ENCODE data around the gene IRF6. TPM values are rescaled to one million over a fixed set of nuclear protein-coding genes. Genes with fewer than 3 reads are reported as not detected.

The IRF6 gene
- total RNA-seq (2014; rRNA removed; shearing (Covaris generic)) = not detected in 2 replicates

DNA sequence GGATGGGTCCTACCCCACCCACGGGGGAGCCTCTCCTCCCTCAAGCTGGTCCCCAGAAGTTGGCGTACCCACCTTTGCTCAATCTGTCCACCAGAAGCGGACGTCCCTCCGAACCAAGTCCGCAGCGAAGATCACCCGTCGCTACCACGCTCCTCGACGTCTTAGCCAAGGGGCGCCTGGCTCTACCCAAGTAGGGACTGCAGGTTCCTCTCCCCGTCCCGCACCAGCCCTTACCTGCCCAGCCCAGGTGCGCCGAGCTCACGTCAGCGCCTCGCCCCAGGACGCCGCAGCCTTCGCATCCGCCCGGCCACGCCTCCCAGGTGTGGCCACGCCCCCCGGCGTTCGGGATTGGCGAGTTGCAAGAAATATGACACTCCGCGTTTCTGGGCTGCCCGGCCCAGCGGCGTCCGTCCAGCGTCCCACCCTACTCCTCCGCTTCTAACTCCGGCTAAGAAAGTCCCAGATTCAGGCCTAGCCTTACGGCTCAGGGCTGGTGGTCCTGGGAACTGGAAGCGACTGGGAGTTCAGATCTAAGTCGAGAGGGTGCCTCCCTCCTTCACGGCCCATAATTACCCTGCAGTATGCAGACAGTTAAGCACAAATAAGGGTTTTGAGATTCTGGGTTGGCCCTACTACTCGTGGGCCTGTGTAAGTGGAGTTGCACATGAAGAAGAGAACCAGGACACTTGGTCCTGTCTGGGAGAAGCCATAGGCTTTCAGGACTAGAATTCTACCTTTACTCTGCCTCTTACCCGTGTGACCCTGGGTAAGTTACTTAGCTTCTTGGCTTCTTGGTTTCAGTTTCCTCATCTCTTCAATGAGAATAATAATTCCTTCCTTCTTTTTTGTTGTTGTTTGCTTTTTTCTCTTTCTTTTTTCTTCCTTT is at the start of gene IRF6:
IRF6 (minus strand) TSS at position 268 of the 886 bp plus-strand sequence. CDS start 4,729 bp downstream, outside the sequence.
- H3K9me3 ChIP-seq (replicated peaks) = no peaks in the 10 kb centered on the region
- no peak within 1 kb of the TSS for H3K4me3 ChIP-seq
- DNase-seq = no peak
- no peaks in the 10 kb centered on the region for H3K36me3 ChIP-seq
- H3K27me3 ChIP-seq = no peaks in the 10 kb centered on the region
- peaks cover 15% of the 10 kb centered on the region for H3K4me1 ChIP-seq
- H3K27ac ChIP-seq = no peak within 1 kb of the TSS

GRCh38 chr1:209855623-209856022 is 49.7 kb upstream of the IRF6 start:
- Histone ChIP-seq H3K4me3 (no peak overlapping the region), H3K27me3 (no peaks in the 10 kb centered on the region), H3K4me1 (no peaks in the 10 kb centered on the region; the same call in 1 of the 2 replicates), H3K27ac (no peak overlapping the region), H3K9me3 (replicated peaks) (no peaks in the 10 kb centered on the region), H3K36me3 (peaks cover 31% of the 10 kb centered on the region)
- DNase-seq = no peak

DNA sequence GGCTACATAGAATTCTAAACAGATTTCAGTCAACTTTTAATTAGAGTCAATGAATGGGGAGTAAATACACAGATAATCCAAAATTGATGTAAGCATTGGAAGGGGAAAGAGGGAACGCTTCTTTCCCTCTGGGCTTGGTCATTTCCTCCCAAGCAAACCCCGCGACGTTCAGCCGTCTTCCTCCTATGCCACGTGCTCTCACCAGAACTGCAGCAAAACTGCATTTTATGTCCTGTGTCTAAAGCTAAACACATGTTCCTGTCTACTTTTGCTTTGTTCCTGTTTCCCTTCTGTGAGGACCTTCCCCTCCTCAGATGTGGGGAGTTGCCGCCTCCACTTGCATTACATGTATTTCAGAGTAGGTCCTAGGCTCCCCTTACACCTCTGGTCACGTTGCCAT is 49.1 kb upstream of the IRF6 start:
- H3K4me3 ChIP-seq = no peak overlapping the region
- H3K9me3 ChIP-seq (replicated peaks) = no peaks in the 10 kb centered on the region
- no peak for DNase-seq
- peaks cover 37% of the 10 kb centered on the region for H3K36me3 ChIP-seq
- H3K4me1 ChIP-seq = no peaks in the 10 kb centered on the region
- no peaks in the 10 kb centered on the region for H3K27me3 ChIP-seq
- H3K27ac ChIP-seq = no peak overlapping the region

GRCh38 chr1:209854196-209854595 is 48.3 kb upstream of the IRF6 start:
- Histone ChIP-seq H3K4me1 (no peaks in the 10 kb centered on the region), H3K9me3 (replicated peaks) (no peaks in the 10 kb centered on the region), H3K4me3 (no peak overlapping the region), H3K27me3 (no peaks in the 10 kb centered on the region), H3K27ac (no peak overlapping the region), H3K36me3 (peaks cover 41% of the 10 kb centered on the region)
- DNase-seq = no peak

DNA sequence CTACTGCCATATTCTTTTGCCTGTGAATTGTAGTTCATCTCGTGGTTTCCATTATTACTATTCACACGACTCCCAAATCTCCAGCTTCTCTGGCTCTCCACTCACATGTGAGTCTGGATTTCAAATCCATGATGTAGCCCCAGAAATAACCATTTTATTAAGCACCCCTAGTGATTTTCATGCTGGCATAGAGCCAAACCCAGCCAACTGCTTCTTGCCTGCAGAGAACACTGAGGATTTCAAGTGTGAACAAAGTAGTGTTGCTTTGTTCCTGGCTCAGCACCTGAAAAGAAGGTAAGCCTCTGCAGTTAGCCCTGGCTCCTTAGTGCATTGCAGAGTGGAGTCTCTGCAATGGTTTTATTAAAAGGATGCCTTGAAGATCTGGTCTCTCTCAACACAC is 47.7 kb upstream of the IRF6 start:
- H3K27ac ChIP-seq = no peak overlapping the region

DNA sequence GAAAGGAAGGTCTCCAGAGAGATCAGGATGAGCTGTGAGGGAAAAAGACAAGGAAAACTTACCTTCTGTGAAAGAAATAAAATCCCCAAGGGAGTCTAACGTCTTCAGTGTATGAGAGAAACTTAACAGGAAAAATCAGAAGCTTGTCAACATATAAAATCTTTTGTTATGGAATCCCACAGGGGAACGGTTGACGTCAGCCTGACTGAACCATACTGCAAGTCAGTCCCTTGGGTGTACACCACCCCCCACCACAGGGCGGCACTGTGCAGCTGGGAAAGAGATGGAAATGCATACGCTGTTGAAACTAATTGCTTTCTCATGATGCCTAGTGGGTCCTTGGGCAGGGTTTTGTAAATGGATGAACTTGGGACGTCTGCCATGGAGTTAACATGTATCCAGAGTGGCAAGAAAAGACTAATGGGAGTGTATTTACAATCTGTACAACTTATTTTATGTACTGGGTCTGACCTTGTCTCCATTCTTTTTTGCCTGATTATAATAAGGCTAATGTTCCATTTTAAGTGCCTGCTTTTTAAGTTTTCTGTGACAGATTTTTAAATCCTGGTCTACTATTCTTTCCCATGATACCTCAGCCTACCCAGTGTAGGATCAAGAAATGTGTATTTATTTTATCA is 44.5 kb upstream of the IRF6 start:
- H3K27me3 ChIP-seq = no peaks in the 10 kb centered on the region
- DNase-seq = peak; percentile 34 to 41
- no peaks in the 10 kb centered on the region for H3K9me3 ChIP-seq (replicated peaks)
- no peak overlapping the region for H3K27ac ChIP-seq
- H3K36me3 ChIP-seq = peaks cover 65% of the 10 kb centered on the region
- no peak overlapping the region for H3K4me3 ChIP-seq
- no peaks in the 10 kb centered on the region for H3K4me1 ChIP-seq

More for the DNA sequence above, 47.7 kb upstream of the IRF6 start:
- no peak for DNase-seq
- Histone ChIP-seq H3K9me3 (replicated peaks) (no peaks in the 10 kb centered on the region), H3K27me3 (no peaks in the 10 kb centered on the region), H3K4me1 (no peaks in the 10 kb centered on the region), H3K36me3 (peaks cover 44% of the 10 kb centered on the region), H3K4me3 (no peak overlapping the region)

DNA sequence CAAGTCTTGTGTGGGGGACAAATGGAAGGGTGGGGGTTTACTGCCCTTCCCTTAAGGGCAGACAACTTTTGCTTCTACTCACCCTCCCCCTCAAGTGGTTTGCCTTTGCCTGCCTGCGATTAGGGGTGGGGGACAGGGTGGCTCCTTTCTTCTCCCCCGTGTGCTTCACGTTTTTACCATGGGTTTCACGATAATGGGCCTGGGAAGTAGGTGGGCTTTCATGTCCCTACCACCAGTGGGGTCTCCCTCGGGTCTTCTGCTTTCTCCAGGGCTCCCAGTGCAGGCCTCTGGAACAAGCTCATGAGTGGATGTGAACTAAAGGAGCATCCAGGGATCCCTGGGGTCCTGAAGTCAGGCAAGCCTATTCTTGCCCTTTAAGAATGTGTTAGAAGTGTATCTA is 43.4 kb upstream of the IRF6 start:
- Histone ChIP-seq H3K4me1 (no peaks in the 10 kb centered on the region), H3K4me3 (no peak overlapping the region), H3K36me3 (peaks cover 65% of the 10 kb centered on the region), H3K27ac (no peak overlapping the region), H3K27me3 (no peaks in the 10 kb centered on the region), H3K9me3 (replicated peaks) (no peaks in the 10 kb centered on the region)
- DNase-seq = no peak

DNA sequence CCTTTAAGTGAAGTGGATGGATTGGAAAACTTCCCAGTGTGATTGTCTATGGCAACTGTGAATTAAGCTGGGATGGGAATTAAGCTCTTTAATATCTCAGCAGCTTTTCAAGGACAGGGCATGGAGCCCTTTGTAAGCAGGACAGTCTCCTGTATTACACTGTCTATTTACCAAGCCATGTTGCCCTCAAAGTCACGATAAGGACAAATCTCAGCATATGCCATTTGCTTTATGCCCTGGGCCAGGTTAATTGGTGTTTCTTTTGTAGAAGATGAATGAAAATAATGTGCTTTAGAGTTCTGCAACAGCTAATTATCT is 39.4 kb upstream of the IRF6 start:
- Histone ChIP-seq H3K36me3 (peaks cover 70% of the 10 kb centered on the region), H3K27me3 (no peaks in the 10 kb centered on the region), H3K4me1 (peaks cover under 1% of the 10 kb centered on the region; the same call in 1 of the 2 replicates), H3K27ac (no peak overlapping the region), H3K4me3 (no peak overlapping the region), H3K9me3 (replicated peaks) (no peaks in the 10 kb centered on the region)
- DNase-seq = no peak

- Histone ChIP-seq H3K9me3 (replicated peaks) (no peaks in the 10 kb centered on the region), H3K4me3 (no peak overlapping the region), H3K27me3 (no peaks in the 10 kb centered on the region), H3K36me3 (peaks cover 68% of the 10 kb centered on the region), H3K27ac (no peak overlapping the region), H3K4me1 (peaks cover 5% of the 10 kb centered on the region; the same call in 1 of the 2 replicates)
- DNase-seq = no peak
These were observed 38.9 kb upstream of the IRF6 start for GRCh38 chr1:209844695-209845407.

- Histone ChIP-seq H3K4me1 (peaks cover 7% of the 10 kb centered on the region; the same call in 1 of the 2 replicates), H3K9me3 (replicated peaks) (no peaks in the 10 kb centered on the region), H3K36me3 (peaks cover 81% of the 10 kb centered on the region), H3K27ac (peak overlapping the region; percentile 17; the same call in 1 of the 2 replicates), H3K4me3 (no peak overlapping the region), H3K27me3 (no peaks in the 10 kb centered on the region)
- no peak for DNase-seq
These were observed 34.7 kb upstream of the IRF6 start for GRCh38 chr1:209840611-209841010.

GRCh38 chr1:209839875-209840546 is 34.1 kb upstream of the IRF6 start:
- H3K27me3 ChIP-seq = no peaks in the 10 kb centered on the region
- DNase-seq = no peak
- no peak overlapping the region for H3K4me3 ChIP-seq
- peaks cover 87% of the 10 kb centered on the region for H3K36me3 ChIP-seq
- H3K27ac ChIP-seq = peak overlapping the region; percentile 17; the same call in 1 of the 2 replicates
- peaks cover 7% of the 10 kb centered on the region; the same call in 1 of the 2 replicates for H3K4me1 ChIP-seq
- no peaks in the 10 kb centered on the region for H3K9me3 ChIP-seq (replicated peaks)

- peaks cover 7% of the 10 kb centered on the region; the same call in 1 of the 2 replicates for H3K4me1 ChIP-seq
- no peaks in the 10 kb centered on the region for H3K9me3 ChIP-seq (replicated peaks)
- peaks cover 92% of the 10 kb centered on the region for H3K36me3 ChIP-seq
- no peak overlapping the region for H3K4me3 ChIP-seq
- no peak for DNase-seq
- H3K27me3 ChIP-seq = no peaks in the 10 kb centered on the region
- no peak overlapping the region for H3K27ac ChIP-seq
These were observed 32.6 kb upstream of the IRF6 start for GRCh38 chr1:209838537-209838936.

DNA sequence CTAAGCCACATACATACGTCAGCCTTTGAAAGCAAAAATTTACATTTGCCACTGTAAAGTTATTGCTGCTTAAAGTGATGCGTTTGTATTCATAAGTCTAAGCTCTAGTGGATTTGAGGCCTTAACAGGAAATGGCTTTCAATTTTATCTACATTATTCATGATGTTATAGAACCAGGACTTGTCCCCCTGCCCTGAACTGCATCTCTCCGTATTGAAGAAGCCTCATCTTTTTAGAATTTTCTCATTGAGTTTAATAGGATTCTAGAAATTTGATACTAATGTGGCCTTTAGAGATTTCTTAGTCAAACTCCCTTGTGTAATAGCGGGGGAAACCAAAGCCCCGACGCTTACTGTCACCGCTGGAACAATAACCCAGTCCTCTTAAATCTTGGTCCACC is 31.7 kb upstream of the IRF6 start:
- H3K4me1 ChIP-seq = peaks cover 7% of the 10 kb centered on the region; the same call in 1 of the 2 replicates
- no peaks in the 10 kb centered on the region for H3K9me3 ChIP-seq (replicated peaks)
- H3K27me3 ChIP-seq = no peaks in the 10 kb centered on the region
- no peak for DNase-seq
- no peak overlapping the region for H3K27ac ChIP-seq
- no peak overlapping the region for H3K4me3 ChIP-seq
- peaks cover 92% of the 10 kb centered on the region for H3K36me3 ChIP-seq

GRCh38 chr1:209835782-209836298 is 29.9 kb upstream of the IRF6 start:
- no peak for DNase-seq
- Histone ChIP-seq H3K4me3 (no peak overlapping the region), H3K36me3 (peaks cover 90% of the 10 kb centered on the region), H3K27me3 (no peaks in the 10 kb centered on the region), H3K4me1 (peaks cover 7% of the 10 kb centered on the region; the same call in 1 of the 2 replicates), H3K9me3 (replicated peaks) (no peaks in the 10 kb centered on the region), H3K27ac (no peak overlapping the region)
